ENCODE measurements around the gene NR6A1.

GRCh38 chr9:124551472-124552272 lies 219.4 kb downstream of the NR6A1 start:
- TF ChIP-seq CTCF (IDR thresholded peaks at IDR 0.05; ENCODE audit: low read depth, low read length, poor library complexity, severe bottlenecking): peak; percentile 42
- no peak for TF ChIP-seq EZH2phosphoT487 (IDR thresholded peaks at IDR 0.05; ENCODE audit: borderline replicate concordance, low read length)
